NCI-H82 treated with DMSO at 0.1 percent for 48 hours (cell line): Measurements from ENCODE around the gene BBS9.
"Not testable (repeated sequence)": the region's sequence is repeated elsewhere in the genome, so short reads cannot be mapped to it uniquely, and the experiment has no call there.

Experiments used
- DNase-seq: peaks from one replicate; lab custom pipeline; 2025; ENCODE audit not compliant: unreplicated experiment; lab: John Stamatoyannopoulos, UW

The BBS9 gene

DNA sequence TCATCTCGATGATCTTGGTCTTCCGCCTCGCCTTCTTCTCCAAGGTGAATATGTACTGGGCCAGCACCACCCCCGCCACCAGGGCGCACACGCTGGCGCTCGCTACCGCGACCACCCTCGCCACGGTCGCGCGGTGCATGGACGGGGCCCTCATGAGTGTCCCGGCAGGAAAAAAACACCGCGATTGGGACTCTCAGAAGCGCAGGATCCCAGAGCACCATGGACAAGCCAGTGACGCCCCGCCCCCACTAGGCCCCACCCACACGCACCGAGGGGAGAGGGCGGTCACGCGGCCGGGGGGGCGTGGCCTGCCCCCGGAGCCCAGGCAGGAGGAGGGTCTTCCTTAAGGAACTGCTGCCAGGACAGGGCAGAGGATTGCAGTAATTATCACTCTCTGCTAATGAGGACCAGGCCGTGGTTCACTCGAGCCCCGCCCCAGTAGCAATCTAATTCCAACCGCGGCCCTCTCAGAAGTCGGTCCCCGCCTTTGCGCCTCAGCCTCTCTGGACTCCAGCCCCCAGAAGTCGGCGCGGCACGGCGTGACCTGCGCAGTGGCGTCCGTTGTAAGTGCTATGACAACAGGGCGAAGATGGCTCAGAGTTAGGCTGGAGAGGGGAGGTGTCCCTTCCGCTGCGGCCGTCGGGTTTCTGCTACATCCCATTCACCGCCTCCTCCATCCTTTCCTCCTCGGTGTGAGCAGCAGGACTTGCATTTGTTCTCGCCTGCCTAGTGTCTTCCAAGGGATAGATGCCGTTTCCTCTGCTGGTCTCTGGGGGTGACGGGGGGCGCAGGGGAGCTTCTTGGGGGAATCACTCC lies at the start of gene BBS9:
Gene BBS9, plus strand, starts transcription at position 575 of the 816 bp plus-strand sequence. CDS start 16,689 bp downstream, outside the sequence.
- DNase-seq = peak; percentile 87

DNA sequence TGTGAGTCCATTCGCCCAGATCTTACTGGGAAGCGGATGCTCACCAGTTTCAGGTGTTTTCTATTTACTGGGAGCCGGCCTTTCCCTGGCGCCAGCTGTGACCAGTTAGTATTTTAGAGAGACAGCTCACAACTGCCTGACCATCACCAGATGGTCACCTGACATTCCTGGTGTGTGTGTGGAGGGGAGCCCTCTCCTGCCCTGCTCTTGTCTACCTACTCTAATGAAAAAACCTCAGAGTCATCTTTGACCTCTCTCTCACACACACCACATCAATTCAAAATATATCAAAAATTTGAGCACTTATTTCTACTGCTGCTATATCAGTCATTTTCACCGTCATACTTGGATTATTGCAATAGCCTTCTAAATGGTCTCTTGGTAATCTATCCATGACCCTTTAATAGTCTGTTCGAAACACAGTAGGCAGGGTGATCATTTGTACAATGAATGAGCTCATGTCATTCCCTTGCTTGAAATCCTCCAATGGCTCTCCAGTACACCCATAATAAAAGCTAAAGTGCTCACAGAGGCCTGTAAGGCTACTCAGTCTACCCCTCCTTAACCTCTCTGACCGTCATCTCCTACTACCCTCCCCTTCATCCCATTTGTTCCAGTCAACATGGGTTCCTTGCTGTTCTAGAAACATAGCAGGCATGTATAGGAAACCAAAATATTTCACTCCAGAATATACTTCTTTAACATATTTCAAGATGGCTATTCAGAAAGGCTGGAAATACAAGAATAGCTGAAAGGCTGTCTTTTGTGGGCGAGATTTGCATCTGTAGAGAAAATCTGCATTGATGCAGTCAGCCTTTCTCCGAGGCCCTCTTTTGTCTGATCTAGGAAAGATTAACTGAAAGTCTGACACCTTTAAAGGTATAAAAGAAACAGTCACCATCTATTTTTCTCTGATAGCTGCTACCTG lies 49.3 kb upstream of the BBS9 start:
- DNase-seq = no peak

DNA sequence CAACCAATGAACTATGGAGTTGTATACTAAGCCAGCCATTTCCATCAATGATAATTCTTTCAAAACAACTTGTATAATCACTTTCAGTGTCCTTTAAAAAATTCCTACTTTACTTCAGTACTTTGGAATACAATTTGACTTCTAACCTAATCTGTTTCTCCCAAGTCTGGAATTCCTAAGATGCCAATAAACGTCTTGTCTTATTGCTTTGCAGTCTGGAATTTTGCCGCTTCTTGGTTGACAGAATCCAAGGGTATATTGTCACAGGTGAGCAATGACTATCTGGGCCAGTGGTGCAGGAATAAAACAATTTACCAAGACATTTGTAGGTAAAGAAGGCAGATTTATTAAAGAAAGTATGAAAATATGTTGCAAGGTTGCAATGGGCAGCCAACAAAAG lies 42.0 kb upstream of the BBS9 start:
- DNase-seq = no peak

DNA sequence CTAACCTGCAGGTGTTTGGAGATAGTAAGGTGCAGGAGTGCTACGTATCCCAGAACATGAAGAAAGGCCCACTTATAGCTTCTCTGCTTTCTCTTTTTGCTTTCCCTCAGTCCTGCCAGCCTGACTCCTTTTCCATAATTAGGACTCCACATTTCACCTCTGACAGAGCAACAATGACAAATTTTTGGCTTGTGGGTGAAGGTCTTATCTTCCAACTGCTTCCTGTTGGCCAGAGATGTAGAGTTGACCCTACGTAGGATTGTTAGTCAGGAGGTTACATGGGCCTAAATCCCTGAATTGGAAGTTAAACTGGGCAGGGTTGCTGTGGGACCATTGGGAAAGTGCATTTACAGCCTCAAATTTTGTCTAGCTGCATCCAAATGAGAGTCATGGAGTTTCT lies 41.5 kb upstream of the BBS9 start:
- no peak for DNase-seq

DNA sequence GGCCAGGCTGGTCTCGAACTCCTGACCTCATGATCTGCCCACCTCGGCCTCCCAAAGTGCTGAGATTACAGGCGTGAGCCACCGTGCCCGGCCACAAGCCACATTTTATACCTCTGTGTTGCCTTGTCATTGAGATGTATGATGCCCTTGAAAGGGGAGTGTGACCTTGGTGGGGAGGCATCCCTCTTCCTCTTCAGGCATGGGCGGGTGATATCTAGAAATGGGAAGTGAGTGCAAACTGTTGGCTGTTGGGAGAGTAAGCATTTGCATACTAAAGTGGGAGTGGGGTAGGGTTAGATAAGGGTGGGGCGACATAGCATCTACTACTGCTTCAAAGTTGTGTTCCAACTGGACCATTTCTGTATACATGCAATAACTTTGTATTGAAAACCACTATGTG lies 40.2 kb upstream of the BBS9 start:
- no peak for DNase-seq

DNA sequence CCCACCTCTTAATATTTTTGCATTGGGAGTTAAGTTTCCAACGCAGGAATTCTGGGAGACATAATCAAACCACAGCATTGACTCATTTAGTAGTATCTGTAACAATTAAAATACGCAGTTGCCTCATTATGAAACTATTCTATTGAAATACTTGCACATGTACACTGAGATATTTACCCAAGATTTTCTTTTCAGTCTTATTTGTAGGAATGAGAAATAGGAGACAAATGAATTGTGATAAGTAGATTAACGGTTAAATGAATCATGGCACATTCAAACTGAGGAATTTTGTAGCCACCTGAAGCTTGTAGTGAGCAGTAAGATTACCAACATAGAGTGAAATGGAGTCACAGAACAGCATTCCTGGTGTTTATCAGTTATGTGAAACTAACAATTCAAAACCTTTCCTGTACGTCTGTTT lies 38.2 kb upstream of the BBS9 start:
- no peak for DNase-seq

DNA sequence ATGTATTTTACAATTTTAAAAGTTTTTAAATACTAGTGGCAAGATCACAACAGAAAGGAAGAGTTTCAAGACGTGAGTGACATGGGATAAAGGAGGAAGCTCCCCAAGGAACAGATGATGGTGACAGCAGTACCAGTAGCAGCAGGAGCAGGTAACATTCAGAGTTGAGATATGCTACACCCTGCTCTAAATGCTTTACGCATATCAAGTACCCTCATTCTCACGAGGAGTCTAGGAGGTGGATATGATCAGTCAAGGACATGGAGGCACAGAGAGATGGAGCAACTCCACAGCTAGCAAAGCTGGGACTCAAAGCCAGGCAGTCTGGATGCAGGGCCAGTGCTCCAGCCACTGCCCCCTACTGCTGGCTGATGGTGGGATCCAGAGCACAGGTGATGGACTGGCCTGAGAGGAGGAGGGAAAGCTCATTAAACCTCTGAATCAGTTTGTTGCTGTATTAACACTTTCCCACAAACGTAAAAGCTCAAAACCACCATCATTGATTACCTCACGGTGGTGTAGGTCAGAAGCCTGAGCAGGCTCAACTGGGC lies 37.6 kb upstream of the BBS9 start:
- DNase-seq = no peak

DNA sequence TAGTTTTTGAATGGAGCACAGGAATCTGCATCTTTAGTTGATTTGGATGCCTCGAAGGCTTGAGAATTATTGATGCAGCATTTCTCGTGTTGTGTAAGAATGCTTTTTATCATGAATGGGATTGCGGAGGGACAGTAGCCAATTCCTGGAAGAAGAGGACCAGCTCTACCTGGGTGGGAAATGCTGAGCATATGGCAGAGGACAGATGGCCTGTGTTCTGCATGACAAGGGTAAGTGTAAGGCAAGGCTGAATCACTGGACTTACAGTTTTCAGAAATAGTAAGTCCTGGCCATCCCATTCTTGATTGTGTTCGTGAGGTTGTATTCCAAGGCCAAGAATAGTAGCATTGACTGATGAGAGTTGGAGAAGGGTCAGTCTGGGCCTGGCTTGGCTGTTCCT lies 36.1 kb upstream of the BBS9 start:
- no peak for DNase-seq

DNA sequence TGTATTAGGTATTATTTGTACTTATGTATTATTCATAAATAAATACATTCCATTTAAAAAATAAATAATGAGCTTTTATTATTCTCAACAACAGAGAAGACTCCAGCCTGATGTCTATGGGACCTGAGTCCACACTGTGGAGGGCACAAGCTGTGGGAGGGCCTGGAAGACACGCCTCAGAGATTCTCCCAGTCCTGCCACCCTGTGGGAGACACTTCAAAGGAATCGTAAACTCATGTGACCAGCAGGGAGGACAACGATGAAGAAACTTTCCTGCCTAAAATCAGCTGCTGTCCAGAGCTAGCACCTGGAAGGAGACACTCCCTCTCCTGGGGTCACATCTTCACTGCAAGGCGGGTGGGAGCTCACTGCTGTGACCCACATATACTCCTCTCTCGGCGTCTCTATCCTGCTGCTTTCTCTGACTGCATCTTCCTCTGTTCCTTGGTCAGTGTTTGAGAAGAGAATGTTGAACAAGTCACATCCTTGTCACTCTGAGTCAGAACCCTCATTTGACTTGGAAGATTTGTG lies 34.6 kb upstream of the BBS9 start:
- not testable (repeated sequence) for DNase-seq

DNA sequence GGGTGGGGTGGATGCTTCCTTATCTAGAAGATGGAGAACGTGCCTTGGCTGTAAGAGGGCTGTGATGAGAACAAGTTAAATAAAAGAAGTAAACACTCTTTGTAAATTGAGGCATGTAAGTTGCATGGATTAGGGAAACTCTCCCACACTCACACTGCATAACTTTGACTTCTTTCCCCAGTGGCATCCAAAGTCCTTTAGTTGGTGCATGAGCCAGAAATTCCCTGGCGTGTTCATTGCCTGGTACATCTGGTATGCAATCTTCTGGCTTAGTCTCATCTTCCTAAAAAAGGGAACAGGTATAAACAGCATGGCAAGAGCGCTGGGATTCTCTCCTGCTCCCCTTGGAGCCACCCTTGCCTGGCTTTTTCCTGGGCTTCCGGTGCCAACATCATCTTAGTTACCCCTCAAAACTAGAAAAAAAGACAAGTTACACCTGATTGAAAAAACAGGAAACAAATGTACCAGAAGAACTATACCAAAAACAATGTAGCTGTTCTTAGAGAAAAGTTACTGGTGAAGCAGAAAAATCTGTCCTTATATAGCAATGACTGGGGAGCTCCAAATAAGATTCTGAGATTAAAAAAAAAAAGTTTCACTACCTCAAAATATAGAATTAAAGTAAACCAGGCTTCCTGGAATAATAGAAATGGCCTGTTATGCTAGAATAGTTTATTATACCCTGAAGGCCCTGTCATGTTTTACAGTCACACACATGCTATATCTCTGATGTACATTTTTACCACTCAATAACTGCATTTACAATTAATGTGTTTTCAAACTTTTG lies 30.0 kb upstream of the BBS9 start:
- no peak for DNase-seq

DNA sequence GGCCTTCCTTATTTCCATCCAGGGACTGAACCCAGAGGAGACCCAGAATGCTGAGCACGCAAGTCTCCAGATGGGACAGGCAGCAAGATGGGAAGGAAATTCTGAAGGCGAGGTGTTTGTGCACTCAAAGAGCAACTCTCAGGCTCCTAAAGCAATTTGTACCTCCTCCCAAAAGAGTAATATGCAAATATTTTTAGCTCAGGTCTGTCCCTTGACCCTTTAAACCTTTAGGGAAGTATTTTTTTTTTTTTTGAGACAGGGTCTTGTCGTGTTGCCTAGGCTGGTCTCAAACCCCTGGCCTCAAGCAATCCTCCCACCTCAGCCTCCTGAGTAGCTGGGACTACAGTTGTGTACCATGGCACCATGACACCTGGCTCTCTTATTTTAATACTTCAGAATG lies 28.6 kb upstream of the BBS9 start:
- no peak for DNase-seq

DNA sequence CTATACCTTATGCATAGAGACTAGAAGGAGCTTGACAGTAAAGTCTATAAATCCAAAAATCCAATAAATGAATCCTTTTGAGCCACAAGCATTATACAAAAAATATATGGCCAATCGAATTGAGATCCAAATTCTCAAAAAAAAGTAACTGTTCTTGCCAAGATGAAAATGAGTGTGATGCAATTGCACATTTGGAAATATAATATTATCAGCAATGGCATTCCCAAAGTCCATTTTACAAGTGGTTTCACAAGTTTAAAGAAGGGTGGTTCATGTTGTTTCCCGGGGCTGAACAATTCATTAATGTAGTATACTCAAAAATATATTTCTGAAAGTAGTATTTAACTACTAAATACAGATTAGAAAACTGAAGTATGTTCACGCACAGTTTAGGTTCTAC lies 27.5 kb upstream of the BBS9 start:
- DNase-seq = no peak

DNA sequence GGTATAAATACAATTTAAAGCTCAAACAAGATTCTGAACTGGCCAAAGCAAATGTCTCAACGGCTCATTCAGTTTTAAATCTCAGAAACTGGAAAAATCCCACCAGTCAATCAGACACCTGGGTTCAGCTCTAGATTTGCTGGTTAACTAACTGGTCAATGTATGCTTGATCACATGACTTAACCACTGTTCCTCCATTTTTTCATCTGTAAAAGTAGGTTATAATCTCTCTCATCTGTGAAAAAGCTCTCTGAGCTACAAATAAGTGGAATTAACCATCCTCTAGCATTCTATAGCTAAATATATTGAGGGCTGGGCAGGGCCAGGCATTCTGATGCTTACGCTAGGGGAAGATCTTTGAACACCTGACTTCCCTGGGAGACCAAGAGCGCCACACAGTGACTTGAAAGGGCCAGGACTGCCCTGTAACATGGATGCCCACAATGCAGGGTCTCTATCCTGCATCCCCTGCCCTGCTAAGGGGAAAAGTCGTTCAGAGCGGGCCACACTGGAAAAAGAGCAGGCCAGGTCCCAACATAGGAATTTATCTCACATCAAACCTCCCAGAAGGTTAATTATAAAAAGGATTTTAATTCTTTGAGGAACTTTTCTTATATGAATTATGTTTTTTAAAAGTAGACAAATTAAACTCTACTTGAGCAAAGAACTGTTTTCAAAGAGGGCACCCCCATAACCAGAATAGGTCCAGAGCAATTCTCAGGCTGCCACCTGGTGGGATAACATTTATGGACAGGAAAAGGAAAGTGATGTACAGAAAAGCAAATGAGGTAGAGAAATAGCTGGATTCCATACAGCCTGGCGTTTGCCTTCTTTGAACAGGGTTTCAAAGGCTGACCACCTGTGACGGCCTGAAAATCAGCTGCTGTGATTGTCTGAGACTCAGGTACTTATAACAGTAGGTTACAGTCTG lies 22.0 kb upstream of the BBS9 start:
- no peak for DNase-seq

DNA sequence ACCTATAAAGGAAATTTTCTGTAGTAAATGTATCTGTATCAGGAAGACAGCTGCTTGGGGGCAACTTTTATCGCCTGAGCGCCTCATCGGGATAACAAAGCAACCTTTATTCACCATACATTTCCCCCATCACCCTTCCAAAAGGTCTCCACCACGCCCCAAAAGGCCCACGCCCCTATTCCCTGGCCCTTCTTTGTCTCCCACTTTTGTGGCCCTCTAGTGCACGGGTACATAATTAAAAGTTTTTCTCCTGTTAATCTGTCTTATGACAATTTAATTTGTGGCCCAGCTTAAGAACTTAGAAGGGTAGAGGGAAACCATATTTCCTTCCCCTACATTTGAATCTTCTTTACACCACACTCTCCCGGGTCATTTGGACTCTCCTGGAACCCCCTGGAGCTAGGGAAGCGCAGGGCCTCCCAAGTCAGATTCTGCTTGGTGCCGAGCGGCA lies 20.8 kb upstream of the BBS9 start:
- no peak for DNase-seq

DNA sequence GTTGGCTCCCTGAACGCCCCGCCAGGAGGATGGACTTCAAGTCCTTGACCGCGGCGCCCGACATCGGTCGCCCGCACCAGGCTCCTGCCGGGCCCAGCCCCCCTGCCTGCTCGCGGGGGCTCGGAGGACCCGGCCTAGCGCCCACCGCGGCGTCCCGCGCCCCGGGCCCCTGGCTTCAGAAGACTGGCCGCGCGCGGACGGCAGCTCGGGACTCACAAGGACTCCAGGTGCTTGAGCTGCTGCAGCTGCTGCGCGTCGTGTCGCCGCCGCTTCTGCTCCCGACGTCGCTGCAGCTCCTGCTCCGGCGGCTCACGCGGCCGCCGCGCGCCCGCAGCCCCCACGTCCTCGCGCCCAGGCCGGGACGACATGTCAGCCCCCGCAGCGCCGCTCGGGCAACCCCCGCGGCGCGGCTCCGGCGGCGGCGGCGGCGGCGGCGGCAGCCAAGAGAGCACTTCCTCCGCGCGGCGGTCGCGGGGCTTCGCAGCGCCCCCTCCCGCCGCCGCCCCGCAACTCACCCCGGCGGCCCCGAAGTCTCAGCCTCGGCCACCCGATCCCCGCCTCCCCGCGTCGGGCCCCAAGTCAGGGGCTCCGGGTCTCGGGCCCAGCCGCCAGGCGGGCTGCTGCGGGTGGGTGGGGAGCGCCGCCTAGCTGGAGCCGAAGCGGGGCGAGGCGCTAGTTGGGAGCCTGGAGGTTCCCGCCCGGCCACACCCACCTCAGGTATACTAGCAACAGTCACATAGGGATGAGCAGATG lies 20.2 kb upstream of the BBS9 start, which contains the start of gene RP9:
Gene RP9, minus strand, starts transcription at position 400 of the 753 bp plus-strand sequence. Its CDS starts 32 bp downstream, at position 368.
- DNase-seq = peak; percentile 72

DNA sequence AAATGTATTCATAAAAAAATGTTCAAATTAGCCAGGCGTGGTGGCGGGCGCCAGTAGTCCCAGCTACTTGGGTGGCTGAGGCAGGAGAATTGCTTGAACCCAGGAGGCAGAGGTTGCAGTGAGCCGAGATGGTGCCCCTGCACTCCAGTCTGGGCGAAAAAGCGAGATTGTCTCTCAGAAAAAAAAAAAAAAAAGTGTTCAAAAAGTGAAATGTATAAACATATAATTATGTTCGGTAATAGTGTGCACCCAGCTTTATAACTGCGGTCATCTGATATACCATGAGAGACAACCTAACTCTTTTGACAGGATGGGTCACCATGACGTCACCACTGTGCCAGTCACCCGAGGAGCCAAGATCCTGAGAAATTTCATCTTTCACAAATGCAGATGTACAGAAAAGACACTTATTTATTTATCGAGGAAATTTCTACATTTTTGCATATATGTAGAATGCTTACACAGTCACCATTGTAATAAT lies 19.6 kb upstream of the BBS9 start:
- DNase-seq = no peak

DNA sequence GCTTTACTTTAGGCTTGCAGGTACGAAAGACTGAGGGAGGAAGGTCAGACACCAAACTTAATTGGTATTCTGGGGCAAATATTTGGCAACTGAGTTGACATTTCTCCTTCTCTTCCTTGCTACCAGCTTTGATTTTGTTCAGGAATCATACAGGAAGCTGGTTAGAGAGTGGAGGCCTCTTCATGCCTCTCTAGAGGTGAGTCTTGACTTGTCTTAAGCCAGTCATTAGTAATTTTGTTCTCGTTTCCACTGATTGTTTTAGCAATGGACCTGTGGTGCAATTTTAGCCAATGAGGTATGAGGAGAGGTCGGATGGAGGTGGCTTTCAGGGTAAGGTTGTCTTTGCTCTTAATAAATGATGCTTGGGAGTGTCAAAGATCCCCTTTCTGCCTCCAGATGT lies 17.8 kb upstream of the BBS9 start:
- DNase-seq = no peak

DNA sequence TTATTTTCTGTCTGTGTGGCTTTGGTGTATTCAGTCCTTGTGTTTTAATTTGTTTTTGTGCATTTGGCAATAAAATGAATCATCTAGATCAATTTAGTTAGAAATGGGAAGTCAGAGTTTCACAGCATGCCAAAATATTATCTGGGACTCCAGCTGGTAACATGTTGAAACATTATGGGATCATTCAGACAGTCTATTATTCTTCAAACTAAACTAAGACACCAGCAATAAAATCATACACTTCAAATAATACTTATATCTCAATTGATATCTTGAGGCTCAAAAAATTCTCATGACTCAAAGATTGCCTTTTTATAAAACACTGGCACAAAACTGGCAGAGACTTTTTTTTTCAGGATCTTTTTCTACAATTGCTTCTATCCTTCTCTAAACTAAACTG lies 14.4 kb upstream of the BBS9 start:
- DNase-seq = no peak

DNA sequence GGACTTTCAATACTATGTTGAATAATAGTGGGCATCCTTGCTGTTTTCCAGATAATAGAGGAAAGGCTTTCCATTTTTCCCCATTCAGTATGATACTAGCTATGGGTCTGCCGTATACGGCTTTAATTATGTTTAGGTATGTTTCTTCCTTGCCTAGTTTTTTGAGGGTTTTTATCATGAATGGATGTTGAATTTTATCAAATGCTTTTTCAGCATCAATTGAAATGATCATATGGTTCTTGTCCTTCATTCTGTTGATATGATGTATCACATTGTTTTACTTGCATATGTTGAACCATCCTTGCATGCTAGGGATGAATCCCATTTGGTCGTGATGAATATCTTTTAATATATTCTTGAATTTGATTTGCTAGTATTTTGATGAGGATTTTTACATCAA lies 11.0 kb upstream of the BBS9 start:
- no peak for DNase-seq
